ENCODE results near the gene IFNL2.

IFNL2 gene

DNA sequence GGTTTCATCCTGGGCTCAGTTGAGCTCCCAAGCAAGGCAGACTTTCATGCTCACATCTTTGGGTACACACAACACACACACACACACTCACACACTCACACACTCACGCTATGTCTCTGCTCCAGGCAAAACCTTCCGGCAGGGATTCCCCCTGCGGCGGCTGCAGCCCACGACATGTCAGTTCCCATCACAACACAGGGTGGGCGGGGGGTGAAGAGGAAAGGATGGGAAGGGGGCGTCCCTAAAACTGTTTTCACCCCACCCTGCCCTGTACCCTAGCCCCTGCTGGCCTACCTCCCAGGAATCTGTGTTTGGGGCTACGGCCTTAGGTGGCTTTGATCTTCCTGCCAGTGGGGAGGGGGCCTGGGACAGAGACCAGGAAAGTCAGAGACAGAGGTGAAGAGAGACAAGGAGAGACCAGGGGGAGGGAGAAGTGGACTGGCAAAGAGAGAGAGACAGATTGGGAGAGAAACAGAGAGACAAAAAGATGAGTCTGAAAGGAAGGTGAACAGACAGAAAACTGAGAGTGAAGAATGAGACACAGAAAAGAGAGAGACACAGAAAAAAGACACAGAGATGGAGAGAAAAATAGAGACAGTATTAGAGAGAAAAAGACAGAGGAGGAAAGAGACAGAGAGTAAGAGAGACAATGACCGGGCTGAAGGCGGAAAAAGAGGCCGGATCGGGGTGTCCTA lies 48.6 kb downstream of the IFNL2 start:
- DNase-seq (ENCODE audit: low read depth in 2 of 2, low spot score in 1 of 2) = no peak

DNA sequence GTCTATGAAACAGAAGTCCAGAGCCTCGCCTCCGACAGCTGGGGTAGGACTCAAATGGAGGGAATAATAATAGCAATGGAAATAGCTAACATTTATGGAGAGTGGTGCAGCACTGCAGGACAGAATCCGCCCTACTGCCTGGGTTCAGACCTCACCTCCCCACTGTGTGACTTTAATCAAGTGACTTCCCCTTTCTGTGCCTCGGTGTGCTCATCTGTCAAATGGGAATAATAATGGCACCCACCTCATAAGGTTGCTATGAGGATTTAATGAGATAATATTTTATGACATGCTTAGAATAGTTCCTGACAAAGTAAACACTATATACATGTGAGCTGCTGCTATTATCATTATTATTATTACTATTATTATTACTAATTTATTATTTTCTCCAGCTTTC lies 49.3 kb downstream of the IFNL2 start:
- no peak for DNase-seq (ENCODE audit: low read depth in 2 of 2, low spot score in 1 of 2)

DNA sequence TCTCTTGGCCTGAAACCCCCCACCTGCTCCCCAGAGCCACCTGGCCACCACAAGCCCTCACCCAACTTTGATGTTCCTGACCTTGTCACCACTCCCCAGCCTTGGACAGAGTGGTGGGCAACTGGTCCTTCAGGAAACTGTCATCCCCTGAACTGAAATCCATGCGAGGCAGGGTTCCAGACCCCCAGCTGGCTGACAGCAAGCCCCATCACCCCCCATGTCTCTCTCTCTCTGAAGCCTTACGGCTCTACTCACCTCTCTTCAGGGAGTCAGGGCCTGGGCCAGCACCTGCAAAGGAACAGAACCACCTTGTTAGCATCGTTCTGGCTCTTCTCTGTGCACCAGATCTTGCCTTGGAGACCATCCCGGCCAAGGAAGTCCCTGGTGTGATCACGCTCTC lies 49.9 kb downstream of the IFNL2 start:
- no peak for DNase-seq (ENCODE audit: low read depth in 2 of 2, low spot score in 1 of 2)

DNA sequence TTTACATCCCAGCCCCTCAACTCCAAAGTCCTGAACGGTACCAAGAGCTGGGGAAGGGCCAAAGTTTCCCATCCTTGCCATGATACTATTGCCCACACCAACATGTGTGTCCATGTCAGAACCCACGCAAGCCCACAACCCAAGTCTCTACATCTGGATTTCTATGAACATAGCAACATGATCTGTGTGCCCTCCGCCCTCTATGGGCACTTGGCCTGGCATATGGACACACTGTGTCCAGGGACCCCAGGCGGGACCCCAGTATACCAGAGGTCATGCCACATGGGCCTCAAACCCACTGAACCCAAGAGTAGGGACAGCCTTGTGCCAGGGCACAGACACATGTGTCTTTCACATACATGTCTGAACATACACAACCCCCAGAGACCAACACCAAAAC lies 50.5 kb downstream of the IFNL2 start:
- DNase-seq (ENCODE audit: low read depth in 2 of 2, low spot score in 1 of 2) = no peak

DNA sequence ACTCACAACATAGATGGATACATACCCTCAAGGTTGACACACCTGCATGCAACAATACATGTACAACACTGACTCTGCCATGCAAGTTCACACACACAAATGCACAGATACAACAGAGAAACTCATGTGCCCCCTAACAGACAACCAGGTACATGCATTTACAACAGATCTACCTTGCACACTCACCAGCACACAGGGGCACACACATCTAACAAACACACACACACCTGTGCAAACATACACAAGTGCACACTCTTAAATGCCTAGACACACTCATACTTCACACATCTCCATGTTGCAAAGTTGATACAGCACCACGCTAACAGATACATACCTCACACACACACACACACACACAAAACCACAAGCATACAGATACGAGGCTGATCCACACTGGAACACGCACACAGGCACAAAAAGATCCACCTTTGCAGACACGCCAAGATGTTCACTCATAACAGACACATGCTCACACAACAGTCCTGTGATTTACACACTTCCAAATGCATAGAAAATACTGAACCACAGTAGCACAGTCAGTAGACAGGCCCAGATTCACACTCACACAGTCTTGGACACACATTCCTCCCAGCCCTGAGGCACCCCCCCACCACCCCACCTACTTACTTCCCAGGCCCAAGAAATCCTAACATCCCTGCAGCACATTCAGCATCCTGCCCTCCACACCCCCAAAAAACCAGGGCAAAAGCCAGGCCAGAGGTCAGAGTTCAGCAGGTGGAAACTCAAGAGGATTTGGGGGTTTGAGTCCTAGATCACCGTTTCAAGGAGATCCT lies 51.1 kb downstream of the IFNL2 start:
- DNase-seq (ENCODE audit: low read depth in 2 of 2, low spot score in 1 of 2) = no peak

All from stimulated activated CD8-positive, alpha-beta memory T cell treated with anti-CD3 and anti-CD28 coated beads, Interleukin-4, amount 100 ng/mL, for 4 hours (primary cell).